NCI-H82 (cell line): ENCODE data around the gene MYO5A.
"Not testable (repeated sequence)": the region's sequence is repeated elsewhere in the genome, so short reads cannot be mapped to it uniquely, and the experiment has no call there.

ENCODE experiments used
- DNase-seq: peaks from one replicate; lab custom pipeline; 2025; lab: John Stamatoyannopoulos, UW

The MYO5A gene

DNA sequence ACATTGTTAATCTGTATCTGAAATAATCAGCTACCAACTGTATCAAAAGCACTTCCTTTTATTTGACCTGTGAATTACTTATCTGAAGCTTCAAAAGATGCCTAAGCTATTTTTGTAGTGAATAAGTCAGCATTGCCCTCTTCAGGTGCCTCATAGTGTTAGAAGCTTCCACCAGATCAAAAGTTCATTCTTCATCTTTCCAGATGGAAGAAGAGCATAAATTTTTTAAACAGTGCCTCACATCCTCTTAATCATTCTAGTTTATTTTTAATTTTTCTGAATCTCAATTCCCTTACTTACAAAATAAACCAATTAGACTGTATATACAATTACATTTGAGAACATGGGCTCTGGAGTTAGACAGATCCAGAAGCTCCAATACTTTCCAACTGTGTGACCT lies 65.0 kb downstream of the MYO5A start:
- DNase-seq, result no peak

DNA sequence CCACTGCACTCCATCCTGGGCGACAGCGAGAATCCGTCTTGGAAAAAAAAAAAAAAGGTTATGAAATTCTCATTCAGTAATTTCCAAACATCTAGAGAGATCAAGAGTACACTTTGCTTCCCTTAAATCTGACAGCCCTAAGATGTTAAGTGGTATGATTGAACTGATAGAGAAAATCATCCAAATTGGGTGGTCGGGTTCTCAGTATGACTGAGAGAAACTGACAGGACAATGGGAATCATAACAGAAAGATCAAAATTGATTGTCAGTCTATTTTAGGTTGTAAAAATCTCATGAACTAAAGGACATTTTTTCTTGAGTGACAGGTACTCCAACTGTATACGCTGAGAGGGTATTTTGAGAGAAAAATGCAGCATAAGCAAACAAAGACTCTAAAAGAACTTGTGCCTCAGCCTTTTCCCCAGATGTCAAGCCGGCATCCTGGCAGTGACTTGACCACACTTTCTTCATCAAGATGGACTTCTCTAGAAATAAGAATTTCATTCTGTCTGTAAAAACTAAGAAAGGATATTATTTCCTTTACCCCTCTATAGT lies 65.8 kb downstream of the MYO5A start:
- no peak for DNase-seq

DNA sequence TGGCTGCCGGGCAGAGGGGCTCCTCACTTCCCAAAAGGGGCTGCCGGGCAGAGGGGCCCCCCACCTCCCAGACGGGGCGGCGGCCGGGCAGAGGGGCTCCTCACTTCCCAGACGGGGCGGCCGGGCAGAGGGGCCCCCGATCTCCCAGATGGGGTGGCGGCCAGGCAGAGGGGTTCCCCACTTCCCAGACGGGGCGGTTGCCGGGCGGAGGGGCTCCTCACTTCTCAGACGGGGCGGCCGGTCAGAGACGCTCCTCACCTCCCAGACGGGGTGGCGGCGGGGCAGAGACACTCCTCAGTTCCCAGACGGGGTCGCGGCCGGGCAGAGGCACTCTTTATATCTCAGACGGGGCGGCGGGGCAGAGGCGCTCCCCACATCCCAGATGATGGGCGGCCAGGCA lies 69.0 kb downstream of the MYO5A start:
- not testable (repeated sequence) for DNase-seq

DNA sequence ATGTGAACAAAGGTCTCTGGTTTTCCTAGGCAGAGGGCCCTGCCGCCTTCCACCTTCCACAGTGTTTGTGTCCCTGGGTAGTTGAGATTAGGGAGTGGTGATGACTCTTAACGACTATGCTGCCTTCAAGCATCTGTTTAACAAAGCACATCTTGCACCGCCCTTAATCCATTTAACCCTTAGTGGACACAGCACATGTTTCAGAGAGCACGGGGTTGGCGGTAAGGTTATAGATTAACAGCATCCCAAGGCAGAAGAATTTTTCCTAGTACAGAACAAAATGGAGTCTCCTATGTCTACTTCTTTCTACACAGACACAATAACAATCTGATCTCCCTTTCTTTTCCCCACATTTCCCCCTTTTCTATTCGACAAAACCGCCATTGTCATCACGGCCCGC lies 69.4 kb downstream of the MYO5A start:
- DNase-seq, result peak; percentile 30

DNA sequence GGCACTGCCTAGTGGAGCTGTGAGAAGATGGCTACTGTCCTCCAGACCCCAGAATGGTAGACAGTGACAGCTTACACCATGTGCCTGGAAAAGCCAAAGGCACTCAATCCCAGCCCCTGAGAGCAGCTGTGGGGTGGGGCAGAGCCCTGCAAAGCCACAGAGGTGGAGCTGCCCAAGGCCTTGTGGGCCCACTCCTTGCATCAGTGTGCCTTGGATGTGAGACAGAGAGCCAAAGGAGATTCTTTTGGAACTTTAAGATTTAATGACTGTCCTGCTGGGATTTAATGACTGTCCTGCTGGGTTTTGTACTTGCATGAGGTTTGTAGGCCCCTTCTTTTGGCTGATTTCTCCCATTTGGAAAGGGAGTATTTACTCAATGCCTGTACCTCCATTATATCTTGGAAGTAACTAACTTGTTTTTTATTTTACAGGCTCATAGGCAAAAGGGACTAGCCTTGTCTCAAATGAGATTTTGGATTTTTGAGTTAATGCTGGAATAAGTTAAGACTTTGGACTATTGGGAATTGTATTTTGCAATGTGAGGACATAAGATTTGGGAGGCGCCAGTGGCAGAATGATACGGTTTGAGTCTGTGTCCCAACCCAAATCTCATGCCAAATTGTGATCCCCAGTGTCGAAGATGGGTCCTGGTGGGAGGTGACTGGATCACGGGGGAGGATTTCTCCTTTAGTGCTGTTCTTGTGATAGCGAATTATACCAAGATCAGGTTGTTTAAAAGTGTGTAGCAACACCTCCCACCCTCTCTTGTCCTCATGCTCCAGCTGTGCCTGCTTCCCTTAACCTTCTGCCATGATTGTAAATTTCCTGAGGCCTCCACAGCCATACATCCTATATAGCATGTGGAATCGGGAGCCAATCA lies 80.4 kb downstream of the MYO5A start:
- no peak for DNase-seq

DNA sequence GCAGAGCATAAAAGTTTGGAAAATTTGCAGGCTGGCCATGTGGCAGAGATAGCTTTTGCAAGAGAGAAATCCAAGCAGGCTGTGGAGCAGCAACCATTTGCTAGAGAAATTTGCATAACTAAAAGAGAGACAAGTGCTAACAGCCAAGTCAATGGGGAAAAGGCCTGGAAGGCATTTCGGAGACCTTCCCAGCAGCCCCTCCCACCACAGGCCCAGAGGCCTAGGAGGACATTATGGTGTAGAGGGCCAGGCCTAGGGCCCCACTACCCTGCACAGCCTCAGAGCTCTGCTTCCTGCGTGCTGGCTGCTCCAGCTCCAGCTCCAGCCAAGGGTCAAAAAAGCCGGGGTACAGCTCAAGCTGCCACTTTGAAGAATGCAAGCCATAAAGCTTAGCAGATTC lies 82.7 kb downstream of the MYO5A start:
- no peak for DNase-seq

DNA sequence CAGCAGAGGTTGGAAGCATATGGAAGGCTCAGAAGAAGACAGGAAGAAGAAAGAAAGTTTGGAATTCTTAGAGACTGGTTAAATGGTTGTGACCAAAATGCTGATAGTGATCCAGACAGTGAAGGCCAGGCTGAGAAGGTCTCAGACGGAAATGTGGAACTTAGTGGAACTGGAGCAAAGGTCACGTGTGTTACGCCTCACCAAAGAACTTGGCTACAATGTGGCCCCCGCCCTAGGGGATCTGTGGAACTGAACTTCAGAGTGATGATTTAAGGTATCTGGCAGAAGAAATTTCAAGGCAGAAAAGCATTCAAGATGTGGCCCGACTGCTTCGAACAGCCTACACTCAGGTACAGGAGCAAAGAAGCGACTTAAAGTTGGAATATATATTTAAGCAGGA lies 83.1 kb downstream of the MYO5A start:
- DNase-seq, result no peak

DNA sequence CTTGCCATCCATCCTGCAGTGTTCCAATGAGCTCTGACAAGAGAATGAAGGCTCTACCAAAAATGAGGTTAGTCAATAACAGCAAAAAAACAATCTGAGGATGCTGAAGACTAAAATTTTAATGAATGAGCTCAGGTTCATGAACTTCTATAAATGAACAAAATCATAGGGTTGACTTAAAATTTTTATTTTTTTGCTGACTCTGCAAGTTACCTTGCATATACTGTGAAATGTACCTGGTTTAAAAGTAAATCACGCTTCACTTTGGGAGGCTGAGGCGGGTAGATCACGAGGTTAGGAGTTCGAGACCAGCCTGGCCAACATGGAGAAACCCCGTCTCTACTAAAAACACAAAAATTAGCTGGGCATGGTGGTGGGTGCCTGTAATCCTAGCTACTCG lies 85.5 kb downstream of the MYO5A start:
- not testable (repeated sequence) for DNase-seq

DNA sequence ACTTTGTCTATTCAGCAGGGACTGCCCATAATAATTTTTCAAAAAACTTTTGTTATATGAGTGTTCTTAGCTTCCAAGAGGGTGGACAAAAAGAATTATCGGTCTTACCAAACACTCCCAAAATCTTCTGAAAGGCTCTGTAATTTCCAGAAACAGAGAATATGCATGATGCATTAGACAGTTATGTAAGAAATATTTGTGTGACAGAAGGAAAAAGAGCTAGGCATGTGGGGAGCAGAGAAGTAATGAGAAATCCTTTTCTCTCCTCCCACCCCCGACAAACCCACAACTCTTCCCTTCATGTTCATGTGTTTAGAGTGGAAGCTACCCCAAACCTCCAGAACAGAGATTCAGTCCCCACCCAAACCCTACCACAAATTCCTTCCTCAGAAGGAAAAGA lies 86.8 kb downstream of the MYO5A start:
- DNase-seq, result no peak

DNA sequence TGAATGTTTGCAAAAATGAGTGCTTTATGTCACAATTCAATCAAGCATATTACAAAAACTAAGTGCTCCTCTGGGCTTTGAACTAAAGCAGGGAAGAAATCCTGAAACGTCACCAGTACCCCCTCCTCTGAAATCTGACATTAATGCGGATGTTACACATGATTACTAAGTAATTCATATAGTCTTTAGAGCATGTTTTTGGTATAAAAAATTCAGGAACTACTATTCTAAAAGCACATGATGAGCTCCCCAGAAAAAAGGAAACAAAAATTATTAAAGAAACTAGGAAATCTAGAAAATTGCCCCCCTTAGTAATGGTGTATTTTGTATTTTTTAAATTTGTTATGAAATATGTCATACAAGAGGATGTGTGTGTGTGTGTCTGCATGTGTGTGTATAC lies 87.7 kb downstream of the MYO5A start:
- DNase-seq, result no peak

DNA sequence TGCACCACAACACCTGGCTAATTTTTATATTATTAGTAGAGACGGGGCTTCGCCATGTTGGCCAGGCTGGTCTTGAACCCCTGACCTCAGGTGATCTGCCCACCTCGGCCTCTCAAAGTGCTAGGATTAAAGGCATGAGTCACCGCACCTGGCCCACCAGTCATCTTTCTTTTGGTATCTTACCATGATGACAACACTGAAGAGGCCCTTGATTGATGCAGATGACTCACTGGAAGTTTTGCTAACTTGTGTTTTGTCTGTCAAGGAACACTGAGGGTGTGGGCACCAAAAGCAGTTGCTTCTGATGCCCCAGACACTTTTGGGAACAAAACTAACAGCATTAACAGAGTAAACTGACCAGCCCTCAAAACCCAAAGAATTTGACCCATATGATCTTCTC lies 88.3 kb downstream of the MYO5A start:
- DNase-seq, result no peak

DNA sequence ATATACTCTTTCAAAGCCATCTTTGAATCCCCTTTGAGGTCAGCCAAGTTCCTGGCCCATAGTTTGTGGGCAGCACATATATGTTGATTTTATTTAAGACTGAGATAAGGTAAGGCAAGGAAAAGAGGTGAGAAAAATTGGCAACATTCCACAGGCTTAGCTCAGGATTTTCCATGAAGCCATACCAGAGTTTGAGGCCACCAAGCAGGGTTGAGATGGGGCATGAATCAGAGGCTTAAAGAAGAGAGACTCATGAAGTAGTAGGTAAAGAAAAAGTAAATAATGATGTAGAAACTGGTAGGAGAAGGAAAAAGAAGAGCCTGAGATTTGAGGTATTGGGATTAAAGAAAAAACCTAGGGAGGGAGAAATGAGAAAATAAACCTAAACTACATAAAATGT lies 89.2 kb downstream of the MYO5A start:
- no peak for DNase-seq

DNA sequence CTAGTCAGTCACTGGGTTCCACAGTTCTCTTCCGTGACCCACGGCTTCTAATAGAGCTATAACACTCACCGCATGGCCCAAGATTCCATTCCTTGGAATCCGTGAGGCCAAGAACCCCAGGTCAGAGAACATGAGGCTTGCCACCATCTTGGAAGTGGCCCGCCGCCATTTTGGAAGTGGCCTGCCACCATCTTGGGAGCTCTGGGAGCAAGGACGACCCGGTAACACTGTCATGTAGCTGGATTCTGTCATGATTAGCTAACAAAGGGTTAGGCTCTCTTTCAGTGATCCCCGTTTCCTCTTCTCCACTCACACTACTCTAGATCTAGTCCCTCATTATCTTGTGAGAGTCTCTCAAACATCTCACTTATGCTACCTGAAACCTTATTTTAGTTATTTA lies 89.6 kb downstream of the MYO5A start:
- DNase-seq, result not testable (repeated sequence)

DNA sequence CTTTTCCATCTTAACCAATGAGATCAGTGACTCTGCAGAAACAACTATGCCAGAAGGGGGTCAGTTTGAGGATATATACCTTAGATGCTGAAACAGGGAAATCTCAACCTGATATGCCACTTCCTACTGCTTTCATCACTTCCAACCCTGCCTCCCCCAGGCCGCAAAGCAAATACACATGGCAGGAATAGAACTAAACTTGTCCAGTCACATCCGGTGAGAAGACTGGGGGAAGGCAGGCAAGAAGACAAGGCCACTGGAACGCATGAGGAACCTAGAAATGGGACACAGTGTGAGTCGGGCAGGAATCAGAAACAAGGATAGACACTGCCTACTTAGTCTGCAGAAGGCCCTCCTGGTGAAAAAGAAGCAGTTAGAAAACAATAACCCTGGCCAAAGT lies 90.6 kb downstream of the MYO5A start:
- no peak for DNase-seq

DNA sequence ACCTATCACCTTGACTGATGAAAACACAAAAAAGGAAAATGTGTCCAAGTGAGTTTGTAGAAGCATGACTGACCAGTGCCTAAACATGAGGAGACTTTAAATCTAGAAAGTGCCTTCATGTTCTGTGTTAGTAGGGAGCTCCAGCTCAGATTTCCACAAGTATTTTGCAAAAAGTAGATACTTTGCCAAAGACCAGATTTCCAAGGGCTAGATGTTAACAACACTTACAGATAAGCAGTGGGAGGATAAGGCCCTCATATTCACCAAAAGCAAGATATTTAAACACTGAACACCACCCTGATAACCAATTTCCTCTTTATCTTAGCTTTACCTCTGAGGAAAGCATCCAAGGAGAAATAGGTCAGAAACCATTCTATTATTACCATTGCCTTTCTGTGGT lies 91.0 kb downstream of the MYO5A start:
- no peak for DNase-seq

DNA sequence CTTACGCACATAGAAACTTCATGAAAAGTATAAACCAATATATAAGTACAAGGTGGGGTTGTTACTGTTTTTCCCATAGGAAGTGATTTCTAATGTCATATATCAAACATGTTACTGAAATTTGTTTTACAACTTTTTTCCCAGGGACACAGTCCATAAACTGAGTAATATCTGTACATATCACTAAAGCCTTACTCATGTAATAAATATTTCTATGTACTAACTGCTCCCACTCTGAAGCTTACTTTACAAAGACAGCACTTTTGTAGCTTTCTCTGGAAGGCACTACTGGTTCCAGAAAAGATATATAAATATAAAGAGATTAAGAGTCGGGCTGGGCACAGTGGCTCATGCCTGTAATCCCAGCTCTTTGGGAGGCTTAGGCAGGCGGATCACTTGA lies 91.7 kb downstream of the MYO5A start:
- peak; percentile 77 for DNase-seq

DNA sequence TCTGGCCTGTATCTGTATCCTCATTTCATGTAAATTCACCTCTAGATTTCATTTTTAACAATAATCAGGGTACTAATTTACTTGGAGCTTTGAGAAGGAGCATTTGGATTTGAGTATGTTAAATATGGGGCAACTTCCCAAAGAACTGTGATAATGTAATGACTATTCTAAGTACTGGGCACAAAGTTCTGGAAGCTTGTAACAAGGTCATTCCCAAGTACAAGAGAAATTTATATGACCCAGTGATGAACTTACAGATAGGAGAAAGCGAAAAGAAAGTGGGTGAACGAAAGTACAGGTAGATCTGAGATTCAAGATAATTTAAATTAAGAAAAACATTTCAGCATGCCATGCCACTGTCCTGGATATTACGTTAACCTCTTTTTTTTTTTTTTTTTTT lies 93.8 kb downstream of the MYO5A start:
- no peak for DNase-seq

DNA sequence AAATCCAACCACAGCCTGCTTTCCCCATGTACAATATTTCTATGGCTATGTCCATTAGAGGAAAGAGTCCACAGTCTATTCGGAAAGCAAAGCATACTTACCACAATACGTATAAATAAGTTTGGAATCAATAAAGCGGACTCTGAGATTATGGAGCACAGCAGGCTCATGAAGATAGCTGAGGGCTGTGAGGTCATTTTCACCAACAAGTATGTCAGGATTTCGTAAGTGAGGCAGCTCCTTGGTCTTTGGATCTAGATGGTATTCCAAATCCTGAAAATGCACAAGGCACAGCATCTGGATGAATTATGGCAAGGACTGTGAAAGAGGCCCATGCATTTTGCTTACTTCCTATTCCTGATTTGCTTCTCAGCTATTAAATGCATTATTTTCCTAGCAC lies 100.4 kb downstream of the MYO5A start:
- DNase-seq, result no peak

DNA sequence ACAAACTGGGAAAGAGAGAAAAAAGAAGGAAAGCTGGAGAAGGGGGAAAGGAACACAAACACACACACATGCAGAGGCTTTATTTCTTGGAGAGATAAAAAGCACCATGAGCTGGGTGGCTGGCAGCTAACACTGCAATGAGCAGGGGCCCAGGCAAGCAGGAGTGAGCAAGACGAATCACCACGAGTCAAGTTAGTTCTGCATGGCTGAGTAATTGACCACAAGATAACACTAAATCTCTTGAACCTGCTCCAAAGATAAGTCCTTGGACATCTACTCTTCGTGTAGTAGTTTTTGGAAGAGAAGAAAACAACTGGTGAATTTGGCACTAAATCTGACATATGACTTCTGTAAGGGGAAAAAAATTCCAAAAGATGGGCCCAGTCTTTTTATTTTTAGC lies 100.9 kb downstream of the MYO5A start:
- peak; percentile 30 for DNase-seq

DNA sequence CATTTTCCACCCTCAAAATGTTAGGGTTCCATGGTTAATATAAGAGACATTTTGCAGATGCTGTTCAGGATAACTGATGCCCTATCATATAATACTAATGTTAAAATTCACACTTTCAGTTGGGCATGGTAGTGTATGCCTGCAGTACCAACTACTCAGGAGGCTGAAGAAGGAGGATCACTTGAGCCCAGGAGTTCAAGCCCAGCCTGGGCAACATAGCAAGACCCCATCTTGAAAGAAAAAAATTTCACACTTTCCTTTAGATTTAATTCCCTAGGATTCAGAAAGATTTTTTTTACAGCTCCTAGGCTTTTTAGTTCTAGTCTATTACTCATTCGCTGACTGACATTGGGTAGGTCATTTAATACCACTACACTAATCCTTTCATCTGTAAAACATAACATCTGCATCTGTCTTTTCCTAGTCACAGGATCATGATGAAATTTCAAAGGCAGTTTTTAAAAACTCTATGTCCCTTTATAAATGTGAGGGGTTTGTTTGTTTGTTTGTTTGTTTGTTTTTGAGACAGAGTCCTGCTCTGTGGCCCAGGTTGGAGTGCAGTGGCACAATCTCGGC lies 103.7 kb downstream of the MYO5A start:
- DNase-seq, result no peak

DNA sequence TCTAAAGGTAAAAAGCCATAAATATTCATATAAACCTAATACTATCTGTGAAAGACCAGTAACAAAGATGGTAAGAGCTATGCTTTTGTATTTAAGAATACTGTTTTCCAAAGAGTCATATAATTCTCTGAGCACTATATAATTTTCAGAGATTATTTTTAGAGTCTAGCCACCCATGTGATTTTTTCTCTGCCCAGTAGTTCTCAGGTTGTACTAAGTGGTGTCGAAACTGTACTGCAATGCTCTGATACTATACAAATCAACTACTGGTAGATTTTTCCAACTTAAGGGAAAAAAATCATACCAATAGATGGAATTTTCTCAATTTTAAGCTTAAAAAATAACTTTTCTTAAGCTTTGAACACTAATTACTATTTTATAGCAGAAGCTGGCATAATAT lies 104.8 kb downstream of the MYO5A start:
- no peak for DNase-seq

DNA sequence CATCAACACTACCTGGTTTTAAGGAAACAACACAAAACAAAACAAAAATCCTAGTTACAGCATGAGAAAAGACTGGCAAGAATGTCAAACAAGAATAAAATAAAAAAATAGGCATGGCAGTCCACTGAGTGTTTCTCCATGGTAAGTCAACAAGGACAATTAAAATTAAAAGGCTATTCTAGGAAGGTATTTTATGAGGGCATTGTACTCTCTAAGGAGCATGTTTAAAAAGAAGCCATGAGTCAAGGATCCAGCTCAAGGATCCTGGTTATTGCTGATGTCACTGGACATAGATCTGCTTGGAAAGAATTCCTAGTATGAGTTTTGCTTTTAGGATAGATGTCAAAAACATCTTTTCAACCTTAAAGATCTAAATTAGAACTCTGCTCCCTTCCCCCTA lies 106.7 kb downstream of the MYO5A start:
- no peak for DNase-seq

DNA sequence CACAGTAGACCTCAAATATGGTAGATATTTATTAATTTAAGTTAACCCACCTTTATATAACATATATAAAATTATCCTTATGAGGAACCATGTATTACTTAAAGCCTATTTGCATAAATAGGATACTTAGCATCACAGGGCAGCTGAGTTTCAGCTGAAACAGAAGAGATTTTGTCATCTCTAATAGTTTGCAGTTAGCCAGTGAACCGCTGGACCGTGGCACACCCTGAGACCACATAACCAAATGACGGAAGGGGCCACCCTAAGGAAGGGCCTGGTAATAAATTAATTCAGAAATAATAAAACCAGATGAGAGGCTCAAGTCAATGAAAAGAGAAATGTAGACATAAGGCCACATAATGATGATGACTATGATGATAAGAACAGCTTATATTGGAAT lies 107.7 kb downstream of the MYO5A start:
- DNase-seq, result no peak

DNA sequence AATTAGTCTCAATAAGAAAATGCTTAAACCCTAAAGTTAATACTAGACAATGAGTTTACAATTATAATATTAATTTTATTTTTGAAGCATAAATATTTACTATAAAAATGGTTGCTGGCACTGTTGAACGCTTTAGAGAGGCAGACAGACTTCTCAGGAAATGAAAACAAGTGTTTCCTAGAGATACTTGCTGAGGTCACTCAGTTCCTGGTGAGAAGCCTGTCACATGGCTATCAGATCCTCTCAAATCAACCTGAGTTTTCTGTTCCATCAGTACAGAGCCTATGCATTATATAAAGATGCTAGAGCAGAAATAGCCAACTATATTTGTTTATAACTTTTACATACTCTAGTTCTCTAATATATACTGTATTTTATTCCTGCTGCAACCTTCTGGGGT lies 109.2 kb downstream of the MYO5A start:
- no peak for DNase-seq
